Thymus (tissue), 11 donors: ENCODE results near the gene PREX1. TPM values are rescaled to one million over a fixed set of nuclear protein-coding genes. Genes with fewer than 3 reads are reported as not detected.

Experiments used
- DNase-seq, 9 donors: peaks; one replicate each; pipeline ENCODE4 v3.0.0-alpha.2; 2013; ENCODE audit warnings: low spot score in 9 of 9, low read depth in 6 of 9, missing footprints in 1 of 9
- H3K27ac ChIP-seq, 2 donors: one replicate each; pipeline ENCODE4 v1.5.1; 2013; ENCODE audit warnings: control low read depth in 1 of 2, low read depth in 1 of 2, low read length in 1 of 2, mild to moderate bottlenecking in 1 of 2, moderate library complexity in 1 of 2
- H3K27me3 ChIP-seq, 2 donors: one replicate each; pipeline ENCODE4 v1.5.1; 2013; ENCODE audit warnings: low read length in 1 of 2; ENCODE audit not compliant: control insufficient read depth in 2 of 2, insufficient read depth in 1 of 2
- H3K36me3 ChIP-seq, 2 donors: one replicate each; pipeline ENCODE4 v1.5.1; 2013; ENCODE audit warnings: low read length in 1 of 2, mild to moderate bottlenecking in 1 of 2, moderate library complexity in 1 of 2; ENCODE audit not compliant: control insufficient read depth in 2 of 2, insufficient read depth in 2 of 2
- H3K4me1 ChIP-seq, 2 donors: one replicate each; pipeline ENCODE4 v1.5.1; 2013; ENCODE audit warnings: low read length in 2 of 2; ENCODE audit not compliant: control insufficient read depth in 2 of 2, insufficient read depth in 2 of 2
- H3K4me3 ChIP-seq, 2 donors: one replicate each; pipeline ENCODE4 v1.5.1; 2013; ENCODE audit warnings: low read length in 2 of 2, control low read depth in 1 of 2, mild to moderate bottlenecking in 1 of 2
- H3K9me3 ChIP-seq, 2 donors: one replicate each; pipeline ENCODE4 v1.5.1; 2013; ENCODE audit warnings: low read length in 1 of 2, mild to moderate bottlenecking in 1 of 2; ENCODE audit not compliant: control insufficient read depth in 2 of 2, insufficient read depth in 1 of 2
- WGBS: extraction: QIAGEN DNeasy Blood & Tissue Kit; methylation state at CpG from one replicate; pipeline ENCODE4 v1.1.7; 2013; 5-methylcytosine and 5-hydroxymethylcytosine counted together
- polyA plus RNA-seq: library from polyadenylated mRNA; stranded (reverse); fragments of 200-250 nt; gene quantifications from one replicate; pipeline ENCODE4 v1.2.3, GENCODE V29; 2013
- total RNA-seq: library from RNA; stranded (reverse); fragments of 120-200 nt; gene quantifications from one replicate; pipeline ENCODE4 v1.2.4, GENCODE V29; 2013
- donor health status: healthy.

Gene PREX1
- total and polyA plus RNA-seq, 2 donors = 12.5 to 19.8 TPM

DNA sequence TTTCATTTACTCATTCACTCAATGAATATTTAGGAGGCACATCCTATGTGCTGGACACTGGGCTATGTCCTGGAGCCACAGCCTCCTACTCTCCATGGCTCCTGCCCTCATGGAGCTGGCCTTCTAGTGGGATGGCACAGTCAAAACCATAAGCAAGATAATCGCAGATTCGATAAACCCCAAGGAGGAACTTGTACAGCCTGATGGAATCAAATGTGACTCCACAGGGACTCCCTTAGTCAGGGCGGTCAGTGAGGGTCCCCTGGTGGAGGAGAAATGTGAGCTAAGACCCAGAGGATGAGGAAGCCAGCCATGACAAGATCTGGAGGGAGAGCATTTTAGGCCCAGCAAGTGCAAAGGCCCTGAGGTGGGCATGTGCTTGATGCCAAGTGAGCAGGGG is 211.9 kb downstream of the PREX1 start:
- Histone ChIP-seq H3K4me1 (peaks cover 0 to 3% of the 10 kb centered on the region in 2 donors), H3K36me3 (no peaks in the 10 kb centered on the region), H3K27me3 (peaks cover 0 to 5% of the 10 kb centered on the region in 2 donors), H3K4me3 (no peak overlapping the region), H3K9me3 (peaks cover 0 to 5% of the 10 kb centered on the region in 2 donors), H3K27ac (no peak overlapping the region)
- WGBS = 96% methylated on average over 3 of the region's 3 CpGs
- no peak for DNase-seq

DNA sequence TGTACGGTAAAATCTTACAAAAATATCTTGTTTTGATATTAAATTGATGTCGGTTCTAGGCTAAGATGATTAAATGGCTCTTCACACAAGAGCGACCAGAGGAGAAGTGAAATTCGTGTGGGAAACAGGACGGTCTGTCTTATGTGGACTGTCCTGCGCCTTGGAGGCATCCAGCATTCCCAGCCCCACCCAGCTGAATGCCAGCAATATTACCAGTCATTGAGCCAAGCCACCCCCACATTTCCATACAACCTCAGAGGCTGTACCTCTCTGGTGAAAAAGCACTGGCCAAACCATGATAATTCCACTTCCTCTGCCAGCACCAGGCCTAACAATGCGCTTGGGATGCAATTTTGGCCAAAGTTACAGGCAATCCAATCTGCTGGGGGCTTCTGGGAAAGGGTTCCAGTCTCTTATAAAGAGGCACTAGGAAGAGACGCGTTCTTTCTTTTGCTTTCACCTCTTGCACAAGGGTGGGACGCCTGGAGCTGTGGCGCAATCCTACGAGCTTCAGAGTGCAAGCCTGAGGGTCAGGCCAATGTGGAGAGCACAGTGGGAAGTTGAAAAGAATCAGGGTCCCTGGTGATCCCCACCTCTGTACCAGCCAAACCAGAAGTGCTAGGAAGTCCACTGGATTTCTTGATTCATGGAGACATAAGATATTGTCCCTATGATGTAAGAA is 213.1 kb downstream of the PREX1 start:
- H3K36me3 ChIP-seq = no peaks in the 10 kb centered on the region
- no peaks in the 10 kb centered on the region for H3K4me1 ChIP-seq
- WGBS = 93% methylated on average over 12 of the region's 12 CpGs
- no peak overlapping the region for H3K4me3 ChIP-seq
- no peak overlapping the region for H3K27ac ChIP-seq
- DNase-seq = no peak
- H3K27me3 ChIP-seq = no peaks in the 10 kb centered on the region
- no peaks in the 10 kb centered on the region for H3K9me3 ChIP-seq

DNA sequence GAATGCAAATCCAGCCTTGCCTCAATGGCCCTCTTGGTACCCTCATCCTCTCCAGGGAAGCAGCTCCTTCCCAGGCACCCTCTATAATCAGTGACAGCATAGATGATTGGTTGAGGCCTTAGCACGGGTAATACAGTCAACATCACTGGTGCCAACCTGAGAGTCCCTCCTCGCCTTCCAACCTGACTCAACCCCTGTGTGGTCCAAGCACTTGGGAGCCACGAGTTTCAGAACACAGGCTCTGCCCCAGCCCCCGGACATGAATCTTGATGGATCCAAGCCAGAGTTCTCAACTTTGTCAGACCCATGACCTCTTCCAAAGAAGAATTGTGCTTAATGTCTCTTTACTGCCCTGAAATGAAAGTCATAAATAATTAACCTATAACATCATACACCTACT is 213.9 kb downstream of the PREX1 start:
- no peak for DNase-seq
- H3K4me1 ChIP-seq = no peaks in the 10 kb centered on the region
- no peaks in the 10 kb centered on the region for H3K27me3 ChIP-seq
- H3K36me3 ChIP-seq = no peaks in the 10 kb centered on the region
- no peaks in the 10 kb centered on the region for H3K9me3 ChIP-seq
- no peak overlapping the region for H3K27ac ChIP-seq
- 92% methylated on average over 4 of the region's 4 CpGs for WGBS
- no peak overlapping the region for H3K4me3 ChIP-seq

DNA sequence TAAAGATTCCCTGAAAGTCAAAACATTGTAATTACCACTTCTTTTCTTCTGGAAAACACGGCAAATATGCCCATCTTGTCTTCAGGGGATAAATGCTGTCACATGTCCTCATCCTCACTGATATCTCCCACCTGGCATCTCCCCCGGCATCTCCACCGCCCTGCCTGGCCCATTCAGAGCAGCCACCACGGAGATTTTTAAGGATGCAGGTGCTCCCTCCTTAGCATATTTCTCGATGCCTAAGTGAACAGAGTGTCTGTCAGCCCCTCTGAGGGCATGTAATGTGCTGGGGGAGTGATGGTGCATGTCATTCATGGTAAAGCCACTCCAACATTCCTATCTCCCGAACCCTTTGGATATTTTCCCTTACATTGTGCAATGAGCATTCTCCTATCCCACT is 215.5 kb downstream of the PREX1 start:
- H3K27me3 ChIP-seq = no peaks in the 10 kb centered on the region
- H3K27ac ChIP-seq = no peak overlapping the region
- no peaks in the 10 kb centered on the region for H3K36me3 ChIP-seq
- no peaks in the 10 kb centered on the region for H3K9me3 ChIP-seq
- DNase-seq = no peak
- 90% methylated on average over 6 of the region's 6 CpGs for WGBS
- H3K4me3 ChIP-seq = no peak overlapping the region
- no peaks in the 10 kb centered on the region for H3K4me1 ChIP-seq

DNA sequence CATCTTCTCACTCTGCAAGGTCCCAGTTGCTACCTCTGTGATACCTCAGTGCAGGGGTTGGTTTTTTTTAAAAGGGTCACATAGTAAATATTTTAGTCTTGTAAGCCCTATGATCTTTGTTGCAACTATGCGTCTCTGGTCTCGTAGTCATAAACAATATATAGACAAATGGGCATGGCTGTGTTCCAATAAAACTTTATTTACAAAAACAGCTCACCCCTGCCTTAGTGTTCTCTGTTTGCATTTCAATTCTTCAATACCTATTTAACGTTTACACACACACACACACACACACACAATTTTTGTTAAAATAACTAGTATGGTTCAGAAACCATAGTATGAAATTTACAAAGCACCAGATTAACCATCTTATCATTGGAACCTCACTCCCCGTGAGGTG is 216.8 kb downstream of the PREX1 start:
- no peaks in the 10 kb centered on the region for H3K9me3 ChIP-seq
- no peak overlapping the region for H3K4me3 ChIP-seq
- no peak overlapping the region for H3K27ac ChIP-seq
- H3K27me3 ChIP-seq = no peaks in the 10 kb centered on the region
- 97% methylated on average over 4 of the region's 4 CpGs for WGBS
- no peaks in the 10 kb centered on the region for H3K4me1 ChIP-seq
- no peaks in the 10 kb centered on the region for H3K36me3 ChIP-seq
- no peak for DNase-seq

DNA sequence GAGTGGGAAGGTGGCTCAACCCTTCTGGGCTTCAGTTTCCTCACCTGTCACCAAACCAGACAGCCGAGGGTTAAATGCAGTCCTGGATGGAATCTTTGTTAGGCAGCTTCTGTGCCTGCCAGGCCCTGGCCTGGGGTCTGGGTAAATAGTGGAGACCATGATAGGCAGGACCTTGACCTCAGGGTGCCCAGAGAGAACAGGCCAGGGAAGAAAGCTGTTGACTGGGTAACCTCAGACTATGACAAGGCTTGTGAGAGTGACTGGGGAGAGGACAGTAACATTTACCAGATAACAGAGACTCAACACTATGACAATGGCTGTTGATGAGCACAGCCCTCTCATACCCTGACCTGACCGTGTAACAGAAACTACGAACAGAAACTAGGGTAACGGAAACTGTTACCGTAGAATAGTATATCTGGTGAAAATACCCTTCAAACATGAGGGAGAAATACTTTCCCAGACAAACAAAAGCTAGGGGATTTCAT is 218.3 kb downstream of the PREX1 start:
- Histone ChIP-seq H3K27me3 (no peaks in the 10 kb centered on the region), H3K9me3 (no peaks in the 10 kb centered on the region), H3K36me3 (no peaks in the 10 kb centered on the region), H3K4me3 (no peak overlapping the region), H3K27ac (no peak overlapping the region), H3K4me1 (no peaks in the 10 kb centered on the region)
- WGBS = 95% methylated on average over 5 of the region's 5 CpGs
- no peak for DNase-seq

DNA sequence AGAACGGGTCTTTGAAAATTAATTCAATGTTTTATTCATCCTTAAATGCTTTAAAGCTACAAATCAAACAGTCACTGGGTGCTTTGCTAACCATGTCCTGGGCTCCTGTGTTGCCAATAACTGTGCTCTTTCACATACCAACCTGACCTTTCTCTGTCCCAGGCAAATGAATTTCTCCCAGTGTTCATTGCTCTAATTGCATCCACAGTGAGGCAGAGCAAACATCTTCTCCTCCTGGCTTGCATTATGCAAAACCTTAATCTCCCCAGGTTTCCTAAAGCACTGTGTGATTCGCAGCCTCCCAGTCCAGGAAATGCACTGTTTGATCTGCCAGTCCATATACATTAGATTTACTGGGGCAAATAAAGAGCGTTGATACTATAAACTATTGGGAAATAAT is 219.0 kb downstream of the PREX1 start:
- Histone ChIP-seq H3K36me3 (no peaks in the 10 kb centered on the region), H3K27ac (no peak overlapping the region), H3K27me3 (no peaks in the 10 kb centered on the region), H3K9me3 (no peaks in the 10 kb centered on the region), H3K4me1 (no peaks in the 10 kb centered on the region), H3K4me3 (no peak overlapping the region)
- DNase-seq = no peak
- 97% methylated on average over 3 of the region's 3 CpGs for WGBS

DNA sequence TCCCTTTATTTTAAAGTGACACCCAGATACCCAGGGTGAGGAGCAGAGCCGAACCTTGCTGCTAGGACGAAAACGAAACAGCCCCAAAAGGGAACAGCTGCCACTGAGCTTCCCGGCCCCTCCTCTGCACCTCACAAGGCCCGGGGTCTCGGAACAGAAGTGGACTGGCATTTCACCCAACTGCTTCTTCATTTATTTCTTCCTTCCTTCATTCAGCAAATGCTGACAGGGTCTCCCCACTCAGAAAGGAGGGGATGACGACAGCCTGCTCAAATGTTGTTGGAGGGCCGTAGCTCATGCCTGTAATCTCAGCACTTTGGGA is 220.3 kb downstream of the PREX1 start:
- H3K27ac ChIP-seq = no peak overlapping the region
- no peak for DNase-seq
- H3K9me3 ChIP-seq = no peaks in the 10 kb centered on the region
- no peaks in the 10 kb centered on the region for H3K36me3 ChIP-seq
- 97% methylated on average over 8 of the region's 8 CpGs for WGBS
- no peaks in the 10 kb centered on the region for H3K27me3 ChIP-seq
- no peak overlapping the region for H3K4me3 ChIP-seq
- no peaks in the 10 kb centered on the region for H3K4me1 ChIP-seq

DNA sequence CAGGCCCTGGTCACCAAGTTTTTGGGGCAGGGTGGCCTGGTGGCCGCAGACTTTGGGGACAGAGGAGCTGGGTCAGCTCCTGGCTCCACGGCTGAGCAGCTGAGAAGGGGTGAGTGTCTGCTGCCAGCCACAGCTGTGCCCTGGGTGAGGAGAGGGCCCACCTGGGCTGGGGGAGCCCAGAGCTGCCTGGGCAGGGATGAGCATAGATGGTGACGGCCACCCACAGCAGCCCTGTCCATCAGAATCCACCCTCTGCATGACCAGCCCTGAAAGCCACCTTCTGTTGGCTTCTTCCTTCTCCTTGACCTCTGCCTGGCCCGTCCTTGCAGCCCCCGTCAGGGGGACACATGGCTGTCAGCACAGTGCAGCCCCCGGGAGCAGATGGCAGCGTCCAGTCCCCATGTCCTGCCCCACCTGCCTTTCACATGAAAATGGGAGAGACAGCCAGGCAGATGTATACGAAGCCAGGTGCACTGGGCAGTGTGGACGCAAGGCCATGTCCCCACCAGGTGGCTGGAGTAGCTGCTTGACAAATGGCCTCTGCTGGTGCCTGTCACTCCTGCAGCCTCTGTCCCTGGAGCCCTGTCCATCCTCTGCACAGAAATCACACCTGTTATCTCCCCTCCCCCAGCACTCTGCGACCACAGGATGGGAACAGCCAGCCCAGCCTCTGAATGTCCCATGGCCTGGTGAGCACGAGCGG is 220.8 kb downstream of the PREX1 start:
- H3K4me1 ChIP-seq = no peaks in the 10 kb centered on the region
- no peak for DNase-seq
- H3K27ac ChIP-seq = no peak overlapping the region
- 93% methylated on average over 12 of the region's 12 CpGs for WGBS
- H3K27me3 ChIP-seq = no peaks in the 10 kb centered on the region
- no peaks in the 10 kb centered on the region for H3K9me3 ChIP-seq
- H3K4me3 ChIP-seq = no peak overlapping the region
- H3K36me3 ChIP-seq = no peaks in the 10 kb centered on the region
